ENCODE measurements around the gene LCNL1.
A peak's percentile ranks its signal among the peaks of the same experiment; 100 is the strongest.
"Not testable (repeated sequence)": the region's sequence is repeated elsewhere in the genome, so short reads cannot be mapped to it uniquely, and the experiment has no call there.

Gene LCNL1

GRCh38 chr9:137028263-137029057 is 45.7 kb downstream of the LCNL1 start:
- ATAC-seq, result peak; percentile 42 to 62

GRCh38 chr9:137029058-137029936 is 46.5 kb downstream of the LCNL1 start:
- ATAC-seq, result peak; percentile 36 to 39

- no peak for ATAC-seq
Measured at GRCh38 chr9:137030006-137030405, 47.2 kb downstream of the LCNL1 start.

- peak in 1 of 2 donors; percentile 2 for ATAC-seq
Measured at GRCh38 chr9:137030538-137031527, 48.0 kb downstream of the LCNL1 start.

DNA sequence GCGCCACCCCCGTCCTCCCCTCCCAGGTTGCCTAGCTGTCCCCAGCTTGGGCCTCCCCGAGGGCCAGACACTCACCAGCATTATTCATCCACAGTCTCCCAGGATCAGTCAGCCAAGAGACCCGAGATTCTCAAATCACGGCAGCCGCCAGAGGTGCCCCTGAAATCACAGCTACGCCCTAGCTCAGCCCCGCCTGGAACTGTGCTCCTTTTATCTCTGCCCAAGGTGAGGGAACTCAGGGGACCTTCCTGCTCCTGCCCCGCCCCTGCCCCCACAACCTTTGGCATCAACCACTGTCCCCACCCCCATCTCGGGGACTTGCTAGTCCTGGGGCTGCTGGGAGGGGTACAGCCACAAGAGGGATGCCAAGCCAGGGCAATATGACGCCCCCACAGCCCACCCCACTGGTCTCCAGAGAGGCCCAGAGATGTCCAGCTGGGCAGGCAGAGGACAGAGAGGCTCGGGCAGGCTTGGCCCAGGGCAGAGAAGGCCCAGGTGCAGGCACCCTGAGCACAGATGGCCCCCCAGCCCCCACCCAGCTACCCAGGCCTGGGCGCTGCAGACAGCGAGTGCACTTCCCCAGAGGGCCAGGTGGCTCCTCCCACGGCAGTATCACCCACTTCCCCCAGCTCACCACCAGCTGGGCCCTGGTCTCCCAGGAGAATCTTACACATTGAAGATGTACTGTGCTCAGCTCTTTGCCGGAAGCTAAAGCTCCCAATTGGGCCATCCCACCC is 49.3 kb downstream of the LCNL1 start, which contains the start of gene FUT7:
Gene FUT7 (minus strand): TSS at position 185 of the 737 bp plus-strand sequence. CDS start 97 bp downstream, at position 88.
- ATAC-seq, result peak; percentile 5 to 32

- no peak for ATAC-seq
Measured at GRCh38 chr9:137032858-137033257, 50.1 kb downstream of the LCNL1 start.

- not testable (repeated sequence) for ATAC-seq
Measured at GRCh38 chr9:137033481-137033880, 50.7 kb downstream of the LCNL1 start.

DNA sequence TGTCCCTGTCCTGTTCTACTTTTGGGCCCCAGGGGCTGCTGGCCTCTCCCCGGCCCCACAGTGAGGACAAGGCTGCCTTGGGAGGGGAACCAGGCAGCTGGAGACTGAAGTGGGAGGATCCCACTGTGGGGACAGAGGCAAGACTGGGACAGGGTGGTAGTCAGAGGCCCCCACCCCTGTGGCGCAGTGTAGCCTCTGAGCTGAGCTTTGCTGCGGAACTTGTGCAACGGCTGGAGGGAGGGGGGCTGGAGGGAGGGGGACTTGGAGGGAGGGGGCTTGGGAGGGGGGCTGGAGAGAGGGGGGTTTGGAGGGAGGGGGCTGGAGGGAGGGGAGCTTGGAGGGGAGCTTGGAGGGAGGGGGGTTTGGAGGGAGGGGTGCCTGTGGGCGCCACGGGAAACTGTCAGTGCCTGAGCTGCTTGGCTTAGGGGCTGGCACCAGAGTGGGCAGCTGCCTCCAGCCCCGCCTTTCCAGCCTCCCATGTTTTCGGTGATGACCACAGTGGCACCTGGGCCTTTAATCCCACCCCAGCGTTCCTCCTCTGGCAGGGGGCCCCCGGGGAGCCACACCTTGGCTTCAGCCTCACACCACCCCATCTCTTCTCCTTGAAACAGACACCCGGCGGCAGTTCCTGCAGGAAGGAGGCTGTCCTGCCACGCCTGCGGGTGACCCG is 51.4 kb downstream of the LCNL1 start:
- ATAC-seq, result no peak

- ATAC-seq, result peak; percentile 74 to 82
Measured at GRCh38 chr9:137034709-137035506, 52.1 kb downstream of the LCNL1 start.

Data from activated CD4-positive, CD25-positive, alpha-beta regulatory T cell treated with anti-CD3 and anti-CD28 coated beads, Interleukin-2, amount 50 U/mL, for 24 hours (primary cell).